H9 (cell line): Measurements from ENCODE around the gene CD151. TPM values are rescaled to one million over a fixed set of nuclear protein-coding genes. Genes with fewer than 3 reads are reported as not detected.

Source experiments
- DNase-seq: peaks from one replicate; pipeline ENCODE4 v3.0.0-alpha.2; 2017
- H2AFZ ChIP-seq: one replicate; pipeline ENCODE4 v1.6.1; 2013; ENCODE audit warnings: mild to moderate bottlenecking, low read length, control low read depth, moderate library complexity
- H2AK5ac ChIP-seq: 2 replicates; pipeline ENCODE4 v1.6.1; 2013; ENCODE audit warnings: low read length, control low read depth, mixed read lengths; ENCODE audit not compliant: insufficient read length
- H2BK120ac ChIP-seq: one replicate; pipeline ENCODE4 v1.6.1; 2013; ENCODE audit warnings: low read depth, mild to moderate bottlenecking, low read length, control low read depth, inconsistent platforms; ENCODE audit not compliant: poor library complexity, severe bottlenecking
- H2BK12ac ChIP-seq: 2 replicates; pipeline ENCODE4 v1.6.1; 2013; ENCODE audit warnings: low read length, control low read depth, mixed read lengths, low read depth; ENCODE audit not compliant: insufficient read length
- H2BK15ac ChIP-seq: 2 replicates; pipeline ENCODE4 v1.6.1; 2013; ENCODE audit warnings: low read depth, low read length, control low read depth
- H2BK20ac ChIP-seq: one replicate; pipeline ENCODE4 v1.6.1; 2013; ENCODE audit warnings: low read depth, mild to moderate bottlenecking, low read length, control low read depth, inconsistent platforms; ENCODE audit not compliant: poor library complexity, severe bottlenecking
- H2BK5ac ChIP-seq: 2 replicates; pipeline ENCODE4 v1.6.1; 2013; ENCODE audit warnings: low read length, control low read depth, mixed read lengths; ENCODE audit not compliant: insufficient read length
- H3K14ac ChIP-seq: 2 replicates; pipeline ENCODE4 v1.6.1; 2013; ENCODE audit warnings: low read length, control low read depth; ENCODE audit not compliant: insufficient read depth
- H3K18ac ChIP-seq: 2 replicates; pipeline ENCODE4 v1.6.1; 2013; ENCODE audit warnings: low read depth, mild to moderate bottlenecking, mixed read lengths, low read length, control low read depth; ENCODE audit not compliant: insufficient read length
- H3K23ac ChIP-seq: 2 replicates; pipeline ENCODE4 v1.6.1; 2013; ENCODE audit warnings: low read length, control low read depth, mixed read lengths, low read depth; ENCODE audit not compliant: insufficient read length
- H3K23me2 ChIP-seq: 2 replicates; pipeline ENCODE4 v1.6.1; 2013; ENCODE audit warnings: low read depth, mild to moderate bottlenecking, mixed read lengths, low read length, control low read depth; ENCODE audit not compliant: insufficient read length, poor library complexity, severe bottlenecking
- H3K27ac ChIP-seq: 2 replicates; pipeline ENCODE4 v1.5.1; 2013; ENCODE audit warnings: low read length, control low read depth, mixed read lengths, low read depth; ENCODE audit not compliant: insufficient read length
- H3K27me3 ChIP-seq: 2 replicates; pipeline ENCODE4 v1.6.1; 2013; ENCODE audit warnings: low read length, control low read depth, inconsistent platforms; ENCODE audit not compliant: insufficient read depth
- H3K4ac ChIP-seq: 2 replicates; pipeline ENCODE4 v1.6.1; 2013; ENCODE audit warnings: low read depth, mild to moderate bottlenecking, control low read depth, inconsistent platforms, low read length, moderate library complexity
- H3K4me1 ChIP-seq: 2 replicates; pipeline ENCODE4 v1.6.1; 2013; ENCODE audit warnings: low read length, control low read depth, inconsistent platforms; ENCODE audit not compliant: insufficient read depth
- H3K4me2 ChIP-seq: 2 replicates; pipeline ENCODE4 v1.6.1; 2013; ENCODE audit warnings: low read length, control low read depth, mixed read lengths; ENCODE audit not compliant: insufficient read length, insufficient read depth
- H3K56ac ChIP-seq: 2 replicates; pipeline ENCODE4 v1.6.1; 2013; ENCODE audit warnings: low read depth, mild to moderate bottlenecking, mixed read lengths, low read length, control low read depth; ENCODE audit not compliant: insufficient read length
- H3K79me1 ChIP-seq: 2 replicates; pipeline ENCODE4 v1.6.1; 2013; ENCODE audit warnings: low read depth, mild to moderate bottlenecking, moderate library complexity, low read length, control low read depth, inconsistent platforms; ENCODE audit not compliant: insufficient read depth, poor library complexity, severe bottlenecking
- H3K79me2 ChIP-seq: 2 replicates; pipeline ENCODE4 v1.6.1; 2013; ENCODE audit warnings: low read length, control low read depth, inconsistent platforms; ENCODE audit not compliant: insufficient read depth
- H3K9ac ChIP-seq: 2 replicates; pipeline ENCODE4 v1.6.1; 2013; ENCODE audit warnings: low read length, control low read depth, mixed read lengths; ENCODE audit not compliant: insufficient read length; ENCODE audit errors: extremely low read depth
- H3K9me3 ChIP-seq: one replicate; pipeline ENCODE4 v1.6.1; 2013; ENCODE audit warnings: low read depth, low read length, inconsistent platforms; ENCODE audit not compliant: control insufficient read depth
- H3T11ph ChIP-seq: one replicate; pipeline ENCODE4 v1.6.1; 2013; ENCODE audit warnings: mild to moderate bottlenecking, low read length, control low read depth, inconsistent platforms
- H4K20me1 ChIP-seq: one replicate; pipeline ENCODE4 v1.6.1; 2013; ENCODE audit not compliant: control insufficient read depth, insufficient read length, insufficient read depth
- H4K5ac ChIP-seq: 2 replicates; pipeline ENCODE4 v1.6.1; 2013; ENCODE audit warnings: low read depth, mild to moderate bottlenecking, mixed read lengths, low read length, control low read depth; ENCODE audit not compliant: insufficient read length
- H4K8ac ChIP-seq: replicated peaks from 2 replicates; pipeline ENCODE4 v1.6.1; 2013; ENCODE audit warnings: low read length, control low read depth, mixed read lengths, low read depth; ENCODE audit not compliant: insufficient read length
- H4K91ac ChIP-seq: 2 replicates; pipeline ENCODE4 v1.6.1; 2013; ENCODE audit warnings: low read depth, mild to moderate bottlenecking, moderate library complexity, mixed read lengths, low read length, control low read depth; ENCODE audit not compliant: insufficient read length
- H3K27ac Mint-ChIP-seq, 3 experiments: 2 replicates in 2 of 3; 3 replicates in 1 of 3; pipeline ENCODE4 v1.8.0; 2020 to 2021; ENCODE audit warnings: mixed read lengths in 3 of 3, mild to moderate bottlenecking in 1 of 3, moderate library complexity in 1 of 3
- H3K27me3 Mint-ChIP-seq: 2 replicates; pipeline ENCODE4 v1.8.0; 2021; ENCODE audit warnings: low read depth, mild to moderate bottlenecking, moderate library complexity, mixed read lengths
- H3K36me3 Mint-ChIP-seq, 3 experiments: 2 replicates in 2 of 3; 3 replicates in 1 of 3; pipeline ENCODE4 v1.8.0; 2020 to 2021; ENCODE audit warnings: low read depth in 3 of 3, mixed read lengths in 3 of 3; ENCODE audit not compliant: insufficient read depth in 1 of 3
- H3K4me1 Mint-ChIP-seq, 2 experiments: 2 replicates each; pipeline ENCODE4 v1.8.0; 2020; ENCODE audit warnings: mixed read lengths in 2 of 2
- H3K4me3 Mint-ChIP-seq, 2 experiments: 2 replicates in 1 of 2; 3 replicates in 1 of 2; pipeline ENCODE4 v1.8.0; 2020 to 2021; ENCODE audit warnings: mild to moderate bottlenecking in 2 of 2, mixed read lengths in 2 of 2, moderate library complexity in 1 of 2
- H3K9me3 Mint-ChIP-seq, 2 experiments: 2 replicates in 1 of 2; 3 replicates in 1 of 2; pipeline ENCODE4 v1.8.0; 2020; ENCODE audit warnings: mild to moderate bottlenecking in 2 of 2, mixed read lengths in 2 of 2, moderate library complexity in 1 of 2
- CTCF ChIP-seq: fragments of 200-600 bp; sonication (generic); conservative IDR thresholded peaks from 3 replicates; pipeline ENCODE4 v1.8.0; 2021; ENCODE audit warnings: antibody characterized with exemption, mild to moderate bottlenecking
- WGBS: extraction: QIAGEN DNeasy Blood & Tissue Kit; methylation state at CpG from one replicate; pipeline ENCODE4 v1.1.7; 2013; ENCODE audit warnings: missing lambda C conversion rate, low lambda C conversion rate, mixed read lengths; ENCODE audit not compliant: insufficient read length; ENCODE audit errors: extremely low coverage; 5-methylcytosine and 5-hydroxymethylcytosine counted together
- total RNA-seq: library from RNA; stranded (reverse); gene quantifications from 2 replicates; pipeline ENCODE4 v1.2.1, GENCODE V29; 2021

CD151 gene
- total RNA-seq, 1 experiment from 2014 or later, result 138 TPM

- Histone ChIP-seq H3K4me1 (no peaks in the 10 kb centered on the region; the same call in 1 of the 2 replicates), H3K27ac (no peak overlapping the region), H3K23me2 (peaks cover 12% of the 10 kb centered on the region), H3K9me3 (no peaks in the 10 kb centered on the region), H3T11ph (no peak overlapping the region), H2BK15ac (no peak overlapping the region), H3K23ac (no peak overlapping the region), H3K27me3 (no peaks in the 10 kb centered on the region), H3K4me2 (no peak overlapping the region), H3K56ac (no peak overlapping the region), H3K9ac (no peak overlapping the region), H2BK5ac (no peak overlapping the region), H4K8ac (no peak overlapping the region), H4K20me1 (peaks cover 2% of the 10 kb centered on the region), H3K79me2 (no peaks in the 10 kb centered on the region), H2AK5ac (no peak overlapping the region), H2BK120ac (no peak overlapping the region), H3K18ac (no peak overlapping the region), H3K79me1 (no peaks in the 10 kb centered on the region), H4K91ac (no peak overlapping the region), H2BK20ac (no peak overlapping the region), H3K4ac (no peak overlapping the region), H2AFZ (no peak overlapping the region), H3K14ac (no peak overlapping the region), H2BK12ac (no peak overlapping the region), H4K5ac (no peak overlapping the region)
- WGBS, result no CpG with 5 or more reads among the region's 13 CpGs
- H3K9me3 Mint-ChIP-seq, result no peaks in the 10 kb centered on the region
- H3K36me3 Mint-ChIP-seq, result peaks cover 0 to 16% (median 3%) of the 10 kb centered on the region in 3 experiments; a peak in 2 of 7 replicates
- no peak for DNase-seq
- no peak overlapping the region for H3K4me3 Mint-ChIP-seq
- peaks cover 16 to 37% of the 10 kb centered on the region in 2 experiments for H3K4me1 Mint-ChIP-seq
- TF ChIP-seq CTCF, result no peak
- H3K27me3 Mint-ChIP-seq, result no peaks in the 10 kb centered on the region
- no peak overlapping the region for H3K27ac Mint-ChIP-seq
Measured at GRCh38 chr11:792873-793272, 39.9 kb upstream of the CD151 start.
